ENCODE results near the gene PPP1CA.

Gene PPP1CA

DNA sequence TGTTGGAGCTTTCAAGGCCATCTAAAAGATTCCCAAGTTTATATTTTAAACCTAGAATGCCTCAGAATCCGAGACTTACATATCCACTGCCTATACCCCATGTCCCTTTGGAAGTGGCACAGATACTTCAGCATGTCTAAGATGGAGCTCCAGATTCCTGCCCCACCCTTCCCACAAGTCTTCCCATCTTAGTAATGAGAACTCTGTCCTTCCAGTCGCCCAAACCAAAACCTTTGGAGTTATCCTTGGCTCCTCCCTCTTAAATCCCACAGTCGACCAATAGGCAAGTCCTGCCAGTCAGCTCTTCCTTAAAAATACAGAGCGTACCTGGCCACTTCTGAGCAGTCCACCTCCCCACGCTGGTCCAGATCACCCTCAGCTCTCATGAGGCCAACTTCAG, 52.6 kb downstream of the PPP1CA start:
- no peak for DNase-seq

Data from SHP77 treated with DMSO at 0.1 percent for 48 hours (cell line).